Tibial nerve (tissue), 4 donors: ENCODE results near the gene POLE4.

Experiments
- EP300 ChIP-seq, 2 donors: sonication (generic); formaldehyde crosslinking; IDR thresholded peaks; one replicate each; pipeline ENCODE4 v1.6.1; 2017; ENCODE audit warnings: antibody characterized with exemption in 2 of 2, mild to moderate bottlenecking in 1 of 2
- TF ChIP-seq, protein P1 (sequence below), 5 experiments: fragments of 200-600 bp in 3 of 5; fragments of 450-650 bp in 2 of 5; sonication (generic) in 3 of 5; IDR thresholded peaks; one replicate each; pipeline ENCODE4 v1.5.1; 2016 to 2019; ENCODE audit warnings: antibody characterized with exemption in 5 of 5, mild to moderate bottlenecking in 3 of 5, moderate library complexity in 2 of 5

DNA sequence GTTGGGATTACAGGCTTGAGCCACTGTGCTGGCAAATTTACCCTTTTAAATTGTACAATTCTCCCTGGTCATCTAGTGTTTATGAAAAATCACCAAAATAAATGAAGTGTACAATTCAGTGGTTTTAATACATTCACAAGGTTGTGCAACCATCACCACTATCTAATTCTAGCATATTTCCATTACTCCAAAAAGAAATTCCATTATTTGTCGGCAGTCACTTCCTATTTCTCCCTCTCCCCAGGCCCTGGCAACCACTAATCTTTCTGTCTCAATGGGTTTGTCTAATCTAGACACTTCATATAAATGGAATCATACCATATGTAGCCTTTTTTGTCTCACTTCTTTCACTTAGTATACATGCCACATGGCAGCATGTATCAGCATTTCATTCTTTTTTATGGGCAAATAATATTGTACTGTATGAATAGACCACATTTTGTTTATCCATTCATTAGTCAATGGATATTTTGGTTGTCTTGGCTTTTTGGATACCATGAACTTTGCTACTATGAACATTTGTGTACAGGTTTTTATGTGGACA is 12.6 kb upstream of the POLE4 start:
- no peak for TF ChIP-seq EP300 (IDR thresholded peaks at IDR 0.05)
- TF ChIP-seq, protein P1, sequence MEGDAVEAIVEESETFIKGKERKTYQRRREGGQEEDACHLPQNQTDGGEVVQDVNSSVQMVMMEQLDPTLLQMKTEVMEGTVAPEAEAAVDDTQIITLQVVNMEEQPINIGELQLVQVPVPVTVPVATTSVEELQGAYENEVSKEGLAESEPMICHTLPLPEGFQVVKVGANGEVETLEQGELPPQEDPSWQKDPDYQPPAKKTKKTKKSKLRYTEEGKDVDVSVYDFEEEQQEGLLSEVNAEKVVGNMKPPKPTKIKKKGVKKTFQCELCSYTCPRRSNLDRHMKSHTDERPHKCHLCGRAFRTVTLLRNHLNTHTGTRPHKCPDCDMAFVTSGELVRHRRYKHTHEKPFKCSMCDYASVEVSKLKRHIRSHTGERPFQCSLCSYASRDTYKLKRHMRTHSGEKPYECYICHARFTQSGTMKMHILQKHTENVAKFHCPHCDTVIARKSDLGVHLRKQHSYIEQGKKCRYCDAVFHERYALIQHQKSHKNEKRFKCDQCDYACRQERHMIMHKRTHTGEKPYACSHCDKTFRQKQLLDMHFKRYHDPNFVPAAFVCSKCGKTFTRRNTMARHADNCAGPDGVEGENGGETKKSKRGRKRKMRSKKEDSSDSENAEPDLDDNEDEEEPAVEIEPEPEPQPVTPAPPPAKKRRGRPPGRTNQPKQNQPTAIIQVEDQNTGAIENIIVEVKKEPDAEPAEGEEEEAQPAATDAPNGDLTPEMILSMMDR (IDR thresholded peaks at IDR 0.05), result no peak
